Neural cell (in vitro differentiated cells): ENCODE results near the gene CTLA4.

Source experiments
- EP300 ChIP-seq: fragments of 450-650 bp; conservative IDR thresholded peaks from 2 replicates; pipeline ENCODE4 v1.6.1; 2014; ENCODE audit warnings: antibody characterized with exemption, mild to moderate bottlenecking, moderate library complexity; ENCODE audit not compliant: poor library complexity, severe bottlenecking
- EZH2 ChIP-seq: fragments of 200-600, 300-800 bp; shearing (Covaris generic), sonication (generic); IDR thresholded peaks from 2 replicates; pipeline ENCODE4 v1.6.1; 2014; ENCODE audit warnings: antibody characterized with exemption, low read length, borderline replicate concordance, mild to moderate bottlenecking; ENCODE audit not compliant: insufficient read depth, poor library complexity, severe bottlenecking
- POLR2AphosphoS5 ChIP-seq: IDR thresholded peaks from 2 replicates; pipeline ENCODE4 v1.6.1; 2012
- TF ChIP-seq, protein P1 (sequence below): fragments of 450-650 bp; IDR thresholded peaks from 2 replicates; pipeline ENCODE4 v1.5.1; 2014; ENCODE audit warnings: antibody characterized with exemption, mild to moderate bottlenecking, moderate library complexity; ENCODE audit not compliant: poor library complexity, severe bottlenecking

DNA sequence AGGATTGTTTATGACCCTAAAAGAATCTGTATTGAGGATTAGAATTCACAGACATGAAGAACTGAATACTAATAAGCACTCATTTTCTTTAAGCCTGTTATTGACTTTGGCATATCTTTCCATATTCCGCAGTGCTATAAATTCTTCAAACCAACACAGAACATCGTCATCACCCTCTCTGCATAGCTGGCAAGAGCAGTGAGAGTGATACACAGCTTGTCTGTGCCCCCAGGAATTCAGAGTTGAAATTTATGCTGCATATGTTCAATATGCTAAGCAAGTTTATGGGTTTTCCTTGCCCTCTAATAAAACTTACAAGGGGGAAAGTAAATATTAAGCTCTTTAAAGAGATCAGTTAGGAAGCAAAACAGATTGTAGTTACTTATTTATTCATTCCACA lies 32.7 kb downstream of the CTLA4 start:
- TF ChIP-seq, protein P1, sequence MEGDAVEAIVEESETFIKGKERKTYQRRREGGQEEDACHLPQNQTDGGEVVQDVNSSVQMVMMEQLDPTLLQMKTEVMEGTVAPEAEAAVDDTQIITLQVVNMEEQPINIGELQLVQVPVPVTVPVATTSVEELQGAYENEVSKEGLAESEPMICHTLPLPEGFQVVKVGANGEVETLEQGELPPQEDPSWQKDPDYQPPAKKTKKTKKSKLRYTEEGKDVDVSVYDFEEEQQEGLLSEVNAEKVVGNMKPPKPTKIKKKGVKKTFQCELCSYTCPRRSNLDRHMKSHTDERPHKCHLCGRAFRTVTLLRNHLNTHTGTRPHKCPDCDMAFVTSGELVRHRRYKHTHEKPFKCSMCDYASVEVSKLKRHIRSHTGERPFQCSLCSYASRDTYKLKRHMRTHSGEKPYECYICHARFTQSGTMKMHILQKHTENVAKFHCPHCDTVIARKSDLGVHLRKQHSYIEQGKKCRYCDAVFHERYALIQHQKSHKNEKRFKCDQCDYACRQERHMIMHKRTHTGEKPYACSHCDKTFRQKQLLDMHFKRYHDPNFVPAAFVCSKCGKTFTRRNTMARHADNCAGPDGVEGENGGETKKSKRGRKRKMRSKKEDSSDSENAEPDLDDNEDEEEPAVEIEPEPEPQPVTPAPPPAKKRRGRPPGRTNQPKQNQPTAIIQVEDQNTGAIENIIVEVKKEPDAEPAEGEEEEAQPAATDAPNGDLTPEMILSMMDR: no peak
- TF ChIP-seq EZH2 (no peak), EP300 (no peak), POLR2AphosphoS5 (no peak)
